GM18907 (cell line): ENCODE results near the gene NME2.

Source experiments
- ATAC-seq: cut with Tn5 transposase; IDR thresholded peaks from one replicate; pipeline ENCODE4 v1.9.1; 2021; ENCODE audit warnings: mild to moderate bottlenecking, moderate library complexity; ENCODE audit not compliant: unreplicated experiment

The NME2 gene

DNA sequence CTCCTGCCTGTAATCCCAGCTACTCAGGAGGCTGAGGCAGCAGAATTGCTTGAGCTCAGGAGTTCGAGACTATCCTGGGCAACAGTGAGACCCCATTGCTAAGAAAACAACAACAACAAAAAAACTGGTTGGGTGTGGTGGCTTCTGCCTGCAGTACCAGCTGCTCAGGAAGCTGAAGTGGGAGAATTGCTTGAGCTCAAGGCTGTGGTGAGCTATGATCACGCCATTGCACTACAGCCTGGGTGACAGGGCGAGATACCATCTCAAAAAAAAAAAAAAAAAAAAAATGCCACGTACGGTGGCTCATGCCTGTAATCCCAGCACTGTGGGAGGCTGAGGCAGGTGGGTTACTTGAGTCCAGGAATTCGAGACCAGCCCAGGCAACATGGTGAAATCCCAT lies 34.1 kb downstream of the NME2 start:
- no peak for ATAC-seq

- no peak for ATAC-seq
Observed at GRCh38 chr17:51200846-51201245, 34.6 kb downstream of the NME2 start.

DNA sequence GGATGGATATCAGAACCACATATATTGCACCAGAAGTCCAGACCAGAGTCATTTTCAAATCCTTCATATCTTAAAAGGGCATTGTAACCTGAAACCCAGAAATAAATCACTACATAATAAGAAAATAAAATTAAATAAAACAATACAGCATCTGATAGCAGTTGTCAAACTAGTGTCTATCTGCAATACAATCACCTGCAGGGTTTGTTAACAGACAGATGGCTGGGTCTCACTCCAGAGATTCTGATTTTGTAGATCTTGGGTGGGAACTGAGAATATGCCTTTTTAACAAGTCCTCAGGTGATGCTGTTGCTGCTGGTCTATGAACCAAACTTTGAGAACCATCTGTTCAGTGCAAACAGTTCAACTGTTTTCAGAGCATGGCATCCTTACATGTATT lies 37.6 kb downstream of the NME2 start:
- no peak for ATAC-seq

DNA sequence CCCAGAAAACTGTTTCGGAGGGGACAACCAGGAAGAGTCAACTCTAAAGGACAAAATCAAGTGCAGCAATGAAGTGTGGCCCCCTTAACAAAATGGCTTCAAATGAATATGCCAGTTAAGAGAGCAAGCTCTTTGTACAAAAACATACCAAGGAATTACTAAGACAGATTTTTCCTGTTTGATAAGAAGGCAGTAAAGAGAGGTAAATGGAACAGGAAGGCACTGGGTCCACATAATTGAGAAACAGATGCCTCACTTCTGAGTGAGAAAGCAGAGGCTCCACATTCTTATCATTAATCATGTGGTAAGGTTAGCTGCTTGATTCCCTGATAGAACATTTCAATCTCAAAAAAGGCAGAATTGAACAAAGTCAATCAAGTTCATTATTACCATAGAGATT lies 48.7 kb downstream of the NME2 start:
- ATAC-seq, result no peak

DNA sequence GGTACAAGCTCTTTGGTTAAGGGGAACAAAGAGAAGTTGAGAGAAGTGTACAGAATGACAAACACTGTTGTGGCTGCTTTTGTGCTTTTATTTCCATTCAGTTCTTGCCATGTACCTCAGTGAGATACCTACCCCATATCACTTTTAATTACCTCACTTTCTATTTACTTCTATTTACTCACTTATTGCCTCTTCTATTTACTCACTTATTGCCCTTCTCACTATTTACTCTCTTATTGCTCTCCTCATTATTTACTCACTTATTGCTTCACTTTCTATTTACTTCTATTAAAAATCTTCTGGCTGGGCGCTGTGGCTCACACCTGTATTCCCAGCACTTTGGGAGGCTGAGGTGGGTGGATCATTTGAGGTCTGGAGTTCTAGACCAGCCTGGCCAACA lies 51.7 kb downstream of the NME2 start:
- no peak for ATAC-seq

GRCh38 chr17:51221322-51221721 lies 55.1 kb downstream of the NME2 start:
- ATAC-seq, result no peak
